ENCODE results near the gene BEGAIN. TPM values are rescaled to one million over a fixed set of nuclear protein-coding genes. Genes with fewer than 3 reads are reported as not detected.

Gene BEGAIN
- total RNA-seq, 1 donor from 2014 or later: 1.6 TPM

- peaks cover 12% of the 10 kb centered on the region for H3K27me3 Mint-ChIP-seq (ENCODE audit: unreplicated experiment)
- no peaks in the 10 kb centered on the region for H3K4me1 Mint-ChIP-seq (ENCODE audit: unreplicated experiment)
- H3K9me3 Mint-ChIP-seq (ENCODE audit: unreplicated experiment): no peaks in the 10 kb centered on the region
- no peak overlapping the region for H3K4me3 Mint-ChIP-seq (ENCODE audit: unreplicated experiment)
- peaks cover 4% of the 10 kb centered on the region for H3K36me3 Mint-ChIP-seq (ENCODE audit: low read depth, unreplicated experiment)
- no peak for TF ChIP-seq CTCF (IDR thresholded peaks at IDR 0.05; ENCODE audit: unreplicated experiment)
- no peak overlapping the region for H3K27ac Mint-ChIP-seq (ENCODE audit: unreplicated experiment)
- no peak for DNase-seq (ENCODE audit: low spot score)
These were observed 4.5 kb upstream of the BEGAIN start for GRCh38 chr14:100591453-100592371.

GRCh38 chr14:100590726-100591452 is 3.7 kb upstream of the BEGAIN start:
- peaks cover 2% of the 10 kb centered on the region for H3K4me1 Mint-ChIP-seq (ENCODE audit: unreplicated experiment)

GRCh38 chr14:100589760-100590469 is 2.7 kb upstream of the BEGAIN start:
- TF ChIP-seq CTCF (IDR thresholded peaks at IDR 0.05; ENCODE audit: unreplicated experiment): no peak
- Mint-ChIP-seq H3K4me1 (ENCODE audit: unreplicated experiment) (peaks cover 2% of the 10 kb centered on the region), H3K4me3 (ENCODE audit: unreplicated experiment) (no peak overlapping the region), H3K9me3 (ENCODE audit: unreplicated experiment) (no peaks in the 10 kb centered on the region), H3K36me3 (ENCODE audit: low read depth, unreplicated experiment) (peaks cover 4% of the 10 kb centered on the region), H3K27me3 (ENCODE audit: unreplicated experiment) (peaks cover 15% of the 10 kb centered on the region), H3K27ac (ENCODE audit: unreplicated experiment) (no peak overlapping the region)
- DNase-seq (ENCODE audit: low spot score): no peak

More at GRCh38 chr14:100590726-100591452, 3.7 kb upstream of the BEGAIN start:
- peaks cover 4% of the 10 kb centered on the region for H3K36me3 Mint-ChIP-seq (ENCODE audit: low read depth, unreplicated experiment)
- no peak overlapping the region for H3K27ac Mint-ChIP-seq (ENCODE audit: unreplicated experiment)
- H3K9me3 Mint-ChIP-seq (ENCODE audit: unreplicated experiment): no peaks in the 10 kb centered on the region
- DNase-seq (ENCODE audit: low spot score): no peak
- no peak overlapping the region for H3K4me3 Mint-ChIP-seq (ENCODE audit: unreplicated experiment)
- TF ChIP-seq CTCF (IDR thresholded peaks at IDR 0.05; ENCODE audit: unreplicated experiment): no peak
- peaks cover 15% of the 10 kb centered on the region for H3K27me3 Mint-ChIP-seq (ENCODE audit: unreplicated experiment)

- Mint-ChIP-seq H3K4me3 (ENCODE audit: unreplicated experiment) (no peak overlapping the region), H3K27ac (ENCODE audit: unreplicated experiment) (no peak overlapping the region), H3K27me3 (ENCODE audit: unreplicated experiment) (peaks cover 20% of the 10 kb centered on the region), H3K36me3 (ENCODE audit: low read depth, unreplicated experiment) (peaks cover 4% of the 10 kb centered on the region), H3K9me3 (ENCODE audit: unreplicated experiment) (no peaks in the 10 kb centered on the region), H3K4me1 (ENCODE audit: unreplicated experiment) (peaks cover 2% of the 10 kb centered on the region)
- TF ChIP-seq CTCF (IDR thresholded peaks at IDR 0.05; ENCODE audit: unreplicated experiment): no peak
- DNase-seq (ENCODE audit: low spot score): no peak
These were observed 2.0 kb upstream of the BEGAIN start for GRCh38 chr14:100589071-100589759.
